ENCODE data around the gene ZNF280A. TPM values are rescaled to one million over a fixed set of nuclear protein-coding genes. Genes with fewer than 3 reads are reported as not detected.
"Not testable (repeated sequence)": the region's sequence is repeated elsewhere in the genome, so short reads cannot be mapped to it uniquely, and the experiment has no call there.

Gene ZNF280A
- total and polyA plus RNA-seq, 7 donors: not detected

- intact Hi-C loops (cut with DNase I): no loop called here
- TF ChIP-seq CTCF (IDR thresholded peaks at IDR 0.05): no peak
- Histone ChIP-seq H3K27ac (no peak overlapping the region), H3K4me1 (no peaks in the 10 kb centered on the region), H3K9me3 (no peaks in the 10 kb centered on the region), H3K36me3 (ENCODE audit: insufficient read depth in 1 of 2, low read depth in 1 of 2) (no peaks in the 10 kb centered on the region), H3K27me3 (ENCODE audit: insufficient read depth in 3 of 3, low read length in 2 of 3) (peaks cover 0 to 13% (median 5%) of the 10 kb centered on the region in 3 donors), H3K4me3 (no peak overlapping the region)
- 67 to 75% (median 73%) methylated on average over 4 of the region's 4 CpGs for WGBS, 3 donors
- DNase-seq (no peak), ATAC-seq (no peak)
Observed at GRCh38 chr22:22516992-22517391, 3.1 kb downstream of the ZNF280A start.

GRCh38 chr22:22515890-22516289 lies 4.2 kb downstream of the ZNF280A start:
- no peak for DNase-seq
- ATAC-seq: no peak
- intact Hi-C loops (cut with DNase I): no loop called here
- Histone ChIP-seq H3K4me3 (no peak overlapping the region), H3K9me3 (no peaks in the 10 kb centered on the region), H3K27me3 (ENCODE audit: insufficient read depth in 3 of 3, low read length in 2 of 3) (peaks cover 0 to 13% (median 5%) of the 10 kb centered on the region in 3 donors), H3K27ac (no peak overlapping the region), H3K4me1 (no peaks in the 10 kb centered on the region), H3K36me3 (ENCODE audit: insufficient read depth in 1 of 2, low read depth in 1 of 2) (no peaks in the 10 kb centered on the region)
- TF ChIP-seq CTCF (IDR thresholded peaks at IDR 0.05): no peak

- H3K4me3 ChIP-seq; H3K4me1 ChIP-seq; ATAC-seq; H3K36me3 ChIP-seq (ENCODE audit: insufficient read depth in 1 of 2, low read depth in 1 of 2); DNase-seq; H3K27ac ChIP-seq; H3K9me3 ChIP-seq; intact Hi-C loops (cut with DNase I): not testable (repeated sequence)
- WGBS, 3 donors: 22 to 40% (median 33%) methylated on average over 8 of the region's 8 CpGs
- peaks cover 0 to 13% (median 5%) of the 10 kb centered on the region in 3 donors for H3K27me3 ChIP-seq (ENCODE audit: insufficient read depth in 3 of 3, low read length in 2 of 3)
Observed at GRCh38 chr22:22514431-22514830, 5.6 kb downstream of the ZNF280A start.

- H3K4me1 ChIP-seq: no peaks in the 10 kb centered on the region
- no peak for ATAC-seq
- H3K4me3 ChIP-seq: no peak overlapping the region
- no peak for DNase-seq
- TF ChIP-seq CTCF (IDR thresholded peaks at IDR 0.05): no peak
- intact Hi-C loops (cut with DNase I): no loop called here
- peaks cover 3% of the 10 kb centered on the region for H3K9me3 ChIP-seq
- peaks cover 0 to 13% (median 10%) of the 10 kb centered on the region in 3 donors for H3K27me3 ChIP-seq (ENCODE audit: insufficient read depth in 3 of 3, low read length in 2 of 3)
- WGBS, 3 donors: 91 to 95% (median 92%) methylated on average over 2 of the region's 2 CpGs
- H3K36me3 ChIP-seq (ENCODE audit: insufficient read depth in 1 of 2, low read depth in 1 of 2): no peaks in the 10 kb centered on the region
- H3K27ac ChIP-seq: no peak overlapping the region
Observed at GRCh38 chr22:22513619-22514018, 6.5 kb downstream of the ZNF280A start.

- Histone ChIP-seq H3K4me1 (no peaks in the 10 kb centered on the region), H3K27me3 (ENCODE audit: insufficient read depth in 3 of 3, low read length in 2 of 3) (peaks cover 0 to 16% (median 15%) of the 10 kb centered on the region in 3 donors), H3K27ac (no peak overlapping the region), H3K9me3 (peaks cover 3% of the 10 kb centered on the region), H3K36me3 (ENCODE audit: insufficient read depth in 1 of 2, low read depth in 1 of 2) (no peaks in the 10 kb centered on the region), H3K4me3 (no peak overlapping the region)
- no peak for TF ChIP-seq CTCF (IDR thresholded peaks at IDR 0.05)
- no peak for DNase-seq
- WGBS, 3 donors: 41 to 52% (median 48%) methylated on average over 5 of the region's 5 CpGs
- no peak for ATAC-seq
- intact Hi-C loops (cut with DNase I): no loop called here
Observed at GRCh38 chr22:22512951-22513350, 7.1 kb downstream of the ZNF280A start.

GRCh38 chr22:22510833-22511232 lies 9.2 kb downstream of the ZNF280A start:
- ATAC-seq; intact Hi-C loops (cut with DNase I); DNase-seq; H3K36me3 ChIP-seq (ENCODE audit: insufficient read depth in 1 of 2, low read depth in 1 of 2); H3K4me1 ChIP-seq; H3K9me3 ChIP-seq; H3K27ac ChIP-seq; H3K4me3 ChIP-seq: not testable (repeated sequence)
- peaks cover 0 to 17% (median 17%) of the 10 kb centered on the region in 3 donors for H3K27me3 ChIP-seq (ENCODE audit: insufficient read depth in 3 of 3, low read length in 2 of 3)
- 97 to 98% (median 97%) methylated on average over 7 of the region's 7 CpGs for WGBS, 3 donors

- H3K4me3 ChIP-seq; intact Hi-C loops (cut with DNase I); H3K4me1 ChIP-seq; DNase-seq; H3K9me3 ChIP-seq; ATAC-seq; H3K27ac ChIP-seq; H3K36me3 ChIP-seq (ENCODE audit: insufficient read depth in 1 of 2, low read depth in 1 of 2): not testable (repeated sequence)
- H3K27me3 ChIP-seq (ENCODE audit: insufficient read depth in 3 of 3, low read length in 2 of 3): peaks cover 0 to 20% (median 13%) of the 10 kb centered on the region in 3 donors
- WGBS, 3 donors: 93 to 95% (median 93%) methylated on average over 6 of the region's 6 CpGs
Observed at GRCh38 chr22:22509912-22510311, 10.2 kb downstream of the ZNF280A start.

All from psoas muscle (tissue), 8 donors.